GM21447 (cell line): ENCODE data around the gene TXLNG.
"Not testable (repeated sequence)": the region's sequence is repeated elsewhere in the genome, so short reads cannot be mapped to it uniquely, and the experiment has no call there.

Experiments used
- ATAC-seq: cut with Tn5 transposase; IDR thresholded peaks from one replicate; pipeline ENCODE4 v1.9.1; 2021; ENCODE audit not compliant: unreplicated experiment

Gene TXLNG

GRCh38 chrX:16838202-16839066 is 52.2 kb downstream of the TXLNG start:
- ATAC-seq, result no peak

GRCh38 chrX:16839219-16839851 is 53.1 kb downstream of the TXLNG start:
- no peak for ATAC-seq

GRCh38 chrX:16839852-16840460 is 53.7 kb downstream of the TXLNG start:
- ATAC-seq, result no peak

GRCh38 chrX:16842684-16843083 is 56.4 kb downstream of the TXLNG start:
- ATAC-seq, result no peak

- ATAC-seq, result no peak
Observed at GRCh38 chrX:16843208-16843909, 57.1 kb downstream of the TXLNG start.

- no peak for ATAC-seq
Observed at GRCh38 chrX:16845686-16846085, 59.4 kb downstream of the TXLNG start.

- ATAC-seq, result no peak
Observed at GRCh38 chrX:16848541-16848940, 62.3 kb downstream of the TXLNG start.

- ATAC-seq, result no peak
Observed at GRCh38 chrX:16851421-16851820, 65.2 kb downstream of the TXLNG start.

- no peak for ATAC-seq
Observed at GRCh38 chrX:16851827-16852226, 65.6 kb downstream of the TXLNG start.

- no peak for ATAC-seq
Observed at GRCh38 chrX:16852617-16853179, 66.4 kb downstream of the TXLNG start.

- no peak for ATAC-seq
Observed at GRCh38 chrX:16853537-16853936, 67.3 kb downstream of the TXLNG start.

- no peak for ATAC-seq
Observed at GRCh38 chrX:16855363-16856075, 69.3 kb downstream of the TXLNG start.

GRCh38 chrX:16856076-16856404 is 69.8 kb downstream of the TXLNG start:
- not testable (repeated sequence) for ATAC-seq

GRCh38 chrX:16856744-16857143 is 70.5 kb downstream of the TXLNG start:
- ATAC-seq, result no peak

GRCh38 chrX:16862829-16863228 is 76.6 kb downstream of the TXLNG start:
- ATAC-seq, result no peak

GRCh38 chrX:16867947-16868346 is 81.7 kb downstream of the TXLNG start:
- no peak for ATAC-seq

- no peak for ATAC-seq
Observed at GRCh38 chrX:16868920-16869319, 82.7 kb downstream of the TXLNG start.

- peak; percentile 54 for ATAC-seq
Observed at GRCh38 chrX:16869393-16870094, 83.3 kb downstream of the TXLNG start.

- ATAC-seq, result peak; percentile 84
Observed at GRCh38 chrX:16870095-16870861, 84.0 kb downstream of the TXLNG start, which contains the start of gene RBBP7. Gene RBBP7 (minus strand): TSS chrX:16870362. CDS start chrX:16870053, 309 bp downstream.
